Adrenal gland (tissue), 12 donors: ENCODE data around the gene NXPE1. TPM values are rescaled to one million over a fixed set of nuclear protein-coding genes. Genes with fewer than 3 reads are reported as not detected.
A peak's percentile ranks its signal among the peaks of the same experiment; 100 is the strongest.
"Not testable (repeated sequence)": the region's sequence is repeated elsewhere in the genome, so short reads cannot be mapped to it uniquely, and the experiment has no call there.

Experiments
- DNase-seq, 7 donors: peaks; one replicate each; pipeline ENCODE4 v3.0.0-alpha.2; 2019 to 2020
- H3K27ac ChIP-seq, 5 donors: fragments of 200-600 bp; sonication (generic) in 4 of 5; 1 replicate in 3 of 5; 2 replicates in 2 of 5; pipeline versions ENCODE4 v1.5.1 to v1.8.0; 2016 to 2020; ENCODE audit warnings: mild to moderate bottlenecking in 1 of 5
- H3K27me3 ChIP-seq: fragments of 200-600 bp; 2 replicates; pipeline ENCODE4 v1.8.0; 2021
- H3K36me3 ChIP-seq, 2 donors: fragments of 200-600 bp; replicated peaks in 1 of 2; 1 replicate in 1 of 2; 2 replicates in 1 of 2; pipeline versions ENCODE4 v1.5.1 to v1.8.0; 2018 to 2022
- H3K4me1 ChIP-seq, 2 donors: fragments of 200-600 bp; replicated peaks in 1 of 2; 1 replicate in 1 of 2; 2 replicates in 1 of 2; pipeline versions ENCODE4 v1.5.1 to v1.8.0; 2018 to 2021
- H3K4me3 ChIP-seq, 4 donors: fragments of 200-600 bp; sonication (generic) in 3 of 4; one replicate each; pipeline ENCODE4 v1.5.1; 2016 to 2018
- H3K9me3 ChIP-seq, 3 donors: fragments of 200-600 bp; sonication (generic) in 1 of 3; replicated peaks in 1 of 3; 1 replicate in 2 of 3; 2 replicates in 1 of 3; pipeline versions ENCODE4 v1.5.1 to v1.8.0; 2016 to 2021
- POLR2A ChIP-seq, 2 donors: fragments of 450-650 bp; IDR thresholded peaks; one replicate each; pipeline ENCODE4 v1.6.1; 2017; ENCODE audit warnings: antibody characterized with exemption in 2 of 2, mild to moderate bottlenecking in 2 of 2, moderate library complexity in 1 of 2
- WGBS, 4 donors: extraction: QIAGEN DNeasy Blood & Tissue Kit in 2 of 4; methylation state at CpG; one replicate each; pipeline versions ENCODE4 v1.1.5 to v1.1.7; 2013 to 2017; 5-methylcytosine and 5-hydroxymethylcytosine counted together
- intact Hi-C, 2 donors: fragments of 100-400 bp; cut with DNase I; formaldehyde crosslinking; loops; one replicate each; pipeline versions ENCODE4 v1.14.1 to v1.15.0; 2022 to 2023
- polyA plus RNA-seq, 3 donors: library from polyadenylated mRNA; stranded (reverse); fragments of 200-250 nt in 2 of 3; fragments of 350-450 nt in 1 of 3; fragmentation: Illumina TruSeq in 1 of 3; extraction: RNeasy Lipid Tissue Mini Kit (QIAGEN cat#74804) in 1 of 3; gene quantifications; one replicate each; pipeline ENCODE4 v1.2.3, GENCODE V29; 2013 to 2014
- total RNA-seq, 9 donors: library from RNA; depleted of rRNA in 4 of 9; stranded (reverse); fragments of >200 nt in 4 of 9; fragments of 120-200 nt in 1 of 9; fragmentation: NEBNext Ultra II Directional in 1 of 9; extraction: Animal tissue kit (Norgen Biotek cat#: 25700) in 1 of 9; gene quantifications; one replicate each; pipeline versions ENCODE4 v1.1.0 to v1.2.4, GENCODE V29; 2013 to 2023
- TF ChIP-seq, protein P1 (sequence below), 6 experiments: fragments of 450-650 bp in 4 of 6; fragments of 200-600 bp in 2 of 6; sonication (generic) in 1 of 6; IDR thresholded peaks; 1 replicate in 5 of 6; 2 replicates in 1 of 6; pipeline versions ENCODE4 v1.5.1 to v1.8.0; 2016 to 2021; ENCODE audit warnings: antibody characterized with exemption in 6 of 6, mild to moderate bottlenecking in 2 of 6, moderate library complexity in 1 of 6
- donor health status: healthy with polysubstance abuse.
- donor health status: Bipolar disorder and iron deficiency.
- donor health status: DM: yes; HTN: yes; CAD: no.
- donor health status: DM: no; HTN: no; CAD: no.
- donor health status: DM: no; HTN: no; CAD: no.
- donor health status: DM: yes; HTN: yes; CAD: no.

Gene NXPE1
- total and polyA plus RNA-seq, 12 donors, result 0.15 TPM; not detected in 11

DNA sequence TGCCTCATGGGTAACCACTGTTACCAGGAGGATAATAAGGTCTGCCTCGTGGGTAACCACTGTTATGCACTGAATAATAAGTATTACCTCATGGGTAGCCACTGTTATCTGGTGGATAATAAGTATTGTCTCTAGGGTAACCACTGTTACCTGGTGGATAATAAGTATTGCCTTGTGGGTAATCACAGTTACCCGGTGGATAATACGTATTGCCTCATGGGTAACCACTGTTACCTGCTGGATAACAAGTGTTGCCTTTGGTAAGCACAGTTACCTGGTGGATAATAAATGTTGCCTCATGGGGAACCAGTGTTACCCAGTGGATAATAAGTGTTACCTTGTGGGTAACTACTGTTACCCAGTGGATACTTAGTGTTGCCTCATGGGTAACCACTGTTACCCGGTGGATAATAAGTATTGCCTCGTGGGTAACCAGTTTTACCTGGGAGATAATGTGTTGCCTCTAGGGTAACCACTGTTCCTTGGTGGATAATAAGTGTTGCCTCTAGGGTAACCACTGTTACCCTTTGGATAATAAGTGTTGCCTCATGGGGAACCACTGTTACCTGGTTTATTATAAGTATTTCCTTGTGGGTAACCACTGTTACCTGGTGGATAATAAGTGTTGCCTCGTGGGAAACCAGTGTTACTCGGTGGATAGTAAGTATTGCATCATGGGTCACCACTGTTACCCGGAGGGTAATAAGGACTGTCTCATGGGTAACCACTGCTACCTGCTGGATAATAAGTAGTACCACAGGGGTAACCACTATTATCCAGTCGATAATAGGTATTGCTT lies 46.5 kb upstream of the NXPE1 start:
- Histone ChIP-seq H3K36me3 (no peaks in the 10 kb centered on the region), H3K27ac (no peak overlapping the region), H3K4me1 (no peaks in the 10 kb centered on the region), H3K9me3 (no peaks in the 10 kb centered on the region), H3K27me3 (no peaks in the 10 kb centered on the region), H3K4me3 (no peak overlapping the region)
- no peak for DNase-seq
- intact Hi-C loops, result no loop called here
- TF ChIP-seq, protein P1, sequence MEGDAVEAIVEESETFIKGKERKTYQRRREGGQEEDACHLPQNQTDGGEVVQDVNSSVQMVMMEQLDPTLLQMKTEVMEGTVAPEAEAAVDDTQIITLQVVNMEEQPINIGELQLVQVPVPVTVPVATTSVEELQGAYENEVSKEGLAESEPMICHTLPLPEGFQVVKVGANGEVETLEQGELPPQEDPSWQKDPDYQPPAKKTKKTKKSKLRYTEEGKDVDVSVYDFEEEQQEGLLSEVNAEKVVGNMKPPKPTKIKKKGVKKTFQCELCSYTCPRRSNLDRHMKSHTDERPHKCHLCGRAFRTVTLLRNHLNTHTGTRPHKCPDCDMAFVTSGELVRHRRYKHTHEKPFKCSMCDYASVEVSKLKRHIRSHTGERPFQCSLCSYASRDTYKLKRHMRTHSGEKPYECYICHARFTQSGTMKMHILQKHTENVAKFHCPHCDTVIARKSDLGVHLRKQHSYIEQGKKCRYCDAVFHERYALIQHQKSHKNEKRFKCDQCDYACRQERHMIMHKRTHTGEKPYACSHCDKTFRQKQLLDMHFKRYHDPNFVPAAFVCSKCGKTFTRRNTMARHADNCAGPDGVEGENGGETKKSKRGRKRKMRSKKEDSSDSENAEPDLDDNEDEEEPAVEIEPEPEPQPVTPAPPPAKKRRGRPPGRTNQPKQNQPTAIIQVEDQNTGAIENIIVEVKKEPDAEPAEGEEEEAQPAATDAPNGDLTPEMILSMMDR (IDR thresholded peaks at IDR 0.05), result peak in 1 of 6 experiments; percentile 11
- TF ChIP-seq POLR2A (IDR thresholded peaks at IDR 0.05), result no peak
- WGBS, 4 donors, result 80 to 86% (median 85%) methylated on average over 9 of the region's 9 CpGs

DNA sequence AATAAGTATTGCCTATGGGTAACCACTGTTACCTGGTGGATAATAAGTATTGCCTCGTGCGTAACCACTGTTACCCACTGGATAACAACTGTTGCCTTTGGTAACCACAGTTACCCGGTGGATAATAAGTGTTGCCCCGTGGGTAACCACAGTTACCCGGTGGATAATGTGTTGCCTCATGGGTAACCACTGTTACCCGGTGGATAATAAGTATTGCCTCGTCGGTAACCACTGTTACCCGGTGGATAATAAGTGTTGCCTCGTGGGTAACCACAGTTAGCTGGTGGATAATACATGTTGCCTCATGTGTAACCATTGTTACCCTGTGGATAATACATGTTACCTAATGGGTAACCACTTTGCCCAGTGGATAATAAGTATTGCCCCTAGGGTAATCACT lies 45.7 kb upstream of the NXPE1 start:
- WGBS, 4 donors, result 82 to 97% (median 88%) methylated on average over 9 to 10 of the region's 10 CpGs
- no peaks in the 10 kb centered on the region for H3K4me1 ChIP-seq
- no peaks in the 10 kb centered on the region for H3K27me3 ChIP-seq
- intact Hi-C loops, result no loop called here
- no peak for TF ChIP-seq POLR2A (IDR thresholded peaks at IDR 0.05)
- TF ChIP-seq, protein P1 (IDR thresholded peaks at IDR 0.05), result no peak
- no peaks in the 10 kb centered on the region for H3K36me3 ChIP-seq
- DNase-seq, result no peak
- H3K27ac ChIP-seq, result no peak overlapping the region
- H3K4me3 ChIP-seq, result no peak overlapping the region
- H3K9me3 ChIP-seq, result no peaks in the 10 kb centered on the region

DNA sequence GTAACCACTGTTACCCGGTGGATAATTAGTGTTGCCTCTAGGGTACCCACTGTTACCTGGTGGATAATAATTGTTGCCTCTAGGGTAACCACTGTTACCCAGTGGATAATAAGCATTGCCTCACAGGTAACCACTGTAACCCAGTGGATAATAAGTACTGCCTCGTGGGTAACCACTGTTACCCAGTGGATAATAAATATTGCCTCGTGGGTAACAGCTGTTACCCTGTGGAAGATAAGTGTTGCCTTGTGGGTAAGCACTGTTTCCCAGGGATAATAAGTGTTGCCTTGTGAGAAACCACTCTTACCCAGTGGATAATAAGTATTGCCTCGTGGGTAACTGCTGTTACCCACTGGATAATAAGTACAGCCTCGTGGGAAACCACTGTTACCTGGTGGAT lies 45.2 kb upstream of the NXPE1 start:
- Histone ChIP-seq H3K4me3 (no peak overlapping the region), H3K27ac (no peak overlapping the region), H3K9me3 (no peaks in the 10 kb centered on the region), H3K27me3 (no peaks in the 10 kb centered on the region), H3K4me1 (no peaks in the 10 kb centered on the region), H3K36me3 (no peaks in the 10 kb centered on the region)
- intact Hi-C loops, result no loop called here
- TF ChIP-seq, protein P1 (IDR thresholded peaks at IDR 0.05), result no peak
- TF ChIP-seq POLR2A (IDR thresholded peaks at IDR 0.05), result no peak
- 69 to 76% (median 74%) methylated on average over 5 of the region's 5 CpGs for WGBS, 4 donors
- no peak for DNase-seq

DNA sequence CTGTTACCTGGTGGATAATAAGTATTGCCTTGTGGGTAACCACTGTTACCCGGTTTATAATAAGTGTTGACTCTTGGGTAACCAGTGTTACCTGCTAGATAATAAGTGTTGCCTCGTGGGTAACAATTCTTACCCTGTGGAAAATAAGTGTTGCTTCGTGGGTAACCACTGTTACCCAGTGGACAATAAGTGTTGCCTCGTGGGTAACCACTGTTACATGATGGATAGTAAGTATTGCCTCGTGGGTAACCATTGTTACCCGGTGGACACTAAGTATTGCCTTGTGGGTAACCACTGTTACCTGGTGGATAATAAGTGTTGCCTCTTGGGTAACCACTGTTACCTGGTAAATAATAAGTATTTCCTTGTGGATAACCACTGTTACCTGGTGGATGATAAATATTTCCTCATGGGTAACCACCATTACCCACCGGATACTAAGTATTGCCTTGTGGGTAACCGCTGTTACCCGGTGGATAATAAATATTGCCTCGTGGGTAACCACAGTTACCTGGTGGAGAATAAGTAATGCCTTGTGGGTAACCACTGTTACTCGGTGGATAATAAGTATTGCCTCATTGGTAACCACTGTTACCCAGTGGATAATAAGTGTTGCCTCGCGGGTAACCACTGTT lies 44.6 kb upstream of the NXPE1 start:
- H3K4me1 ChIP-seq, result no peaks in the 10 kb centered on the region
- intact Hi-C loops, result no loop called here
- H3K4me3 ChIP-seq, result no peak overlapping the region
- H3K36me3 ChIP-seq, result no peaks in the 10 kb centered on the region
- no peaks in the 10 kb centered on the region for H3K9me3 ChIP-seq
- no peak for DNase-seq
- TF ChIP-seq, protein P1 (IDR thresholded peaks at IDR 0.05), result no peak
- no peak for TF ChIP-seq POLR2A (IDR thresholded peaks at IDR 0.05)
- H3K27me3 ChIP-seq, result no peaks in the 10 kb centered on the region
- WGBS, 4 donors, result 81 to 88% (median 86%) methylated on average over 13 of the region's 13 CpGs
- H3K27ac ChIP-seq, result no peak overlapping the region

DNA sequence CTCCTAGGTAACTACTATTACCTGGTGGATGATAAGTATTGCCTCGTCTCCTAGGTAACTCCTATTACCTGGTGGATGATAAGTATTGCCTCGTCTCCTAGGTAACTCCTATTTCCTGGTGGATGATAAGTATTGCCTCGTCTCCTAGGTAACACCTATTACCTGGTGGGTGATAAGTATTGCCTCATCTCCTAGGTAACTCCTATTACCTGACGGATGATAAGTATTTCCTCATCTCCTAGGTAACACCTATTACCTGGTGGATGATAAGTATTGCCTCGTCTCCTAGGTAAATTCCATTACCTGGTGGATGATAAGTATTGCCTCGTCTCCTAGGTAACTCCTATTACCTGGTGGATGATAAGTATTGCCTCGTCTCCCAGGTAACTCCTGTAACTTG lies 43.5 kb upstream of the NXPE1 start:
- H3K9me3 ChIP-seq, DNase-seq, H3K36me3 ChIP-seq, intact Hi-C loops, H3K4me1 ChIP-seq, H3K27ac ChIP-seq, H3K27me3 ChIP-seq, H3K4me3 ChIP-seq: not testable (repeated sequence)
- WGBS, 4 donors, result 84 to 86% (median 86%) methylated on average over 7 of the region's 7 CpGs
